ENCODE measurements around the gene FNDC3B.
A peak's percentile ranks its signal among the peaks of the same experiment; 100 is the strongest.

Gene FNDC3B

DNA sequence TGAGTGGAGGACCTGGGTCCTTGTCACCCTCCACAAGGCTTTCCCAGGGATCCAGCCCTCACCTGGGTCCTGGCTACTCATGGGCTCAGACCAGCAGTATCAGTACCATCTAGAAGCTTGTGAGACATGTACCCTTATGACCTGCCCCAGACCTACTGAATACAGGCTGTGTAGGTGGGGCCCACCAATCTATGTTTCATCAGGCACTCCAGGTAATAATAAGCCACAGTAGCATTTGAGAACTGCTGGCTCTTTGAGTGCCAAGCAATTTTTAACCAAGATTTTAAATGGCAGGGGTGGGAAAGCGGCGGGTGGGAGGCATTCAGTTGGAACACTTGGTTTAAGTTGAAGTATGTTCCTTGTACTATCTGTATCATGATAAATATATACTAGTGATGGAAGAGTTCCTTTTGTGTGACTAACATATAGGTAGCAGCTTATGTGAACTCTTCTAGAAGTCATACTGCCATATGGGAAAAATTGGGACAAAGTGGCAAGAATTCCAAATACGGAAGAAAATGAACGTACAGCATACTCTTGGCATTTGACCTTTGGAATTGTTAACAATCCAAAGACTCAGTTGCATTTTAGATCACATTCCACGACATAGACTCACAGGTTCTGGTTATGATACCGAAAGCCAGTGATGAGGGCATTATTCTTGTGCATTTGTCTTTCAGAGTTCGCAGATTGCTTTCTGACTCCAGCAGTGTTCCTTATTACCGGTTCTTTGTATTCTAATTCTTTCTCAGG, 218.4 kb downstream of the FNDC3B start:
- DNase-seq, result no peak

DNA sequence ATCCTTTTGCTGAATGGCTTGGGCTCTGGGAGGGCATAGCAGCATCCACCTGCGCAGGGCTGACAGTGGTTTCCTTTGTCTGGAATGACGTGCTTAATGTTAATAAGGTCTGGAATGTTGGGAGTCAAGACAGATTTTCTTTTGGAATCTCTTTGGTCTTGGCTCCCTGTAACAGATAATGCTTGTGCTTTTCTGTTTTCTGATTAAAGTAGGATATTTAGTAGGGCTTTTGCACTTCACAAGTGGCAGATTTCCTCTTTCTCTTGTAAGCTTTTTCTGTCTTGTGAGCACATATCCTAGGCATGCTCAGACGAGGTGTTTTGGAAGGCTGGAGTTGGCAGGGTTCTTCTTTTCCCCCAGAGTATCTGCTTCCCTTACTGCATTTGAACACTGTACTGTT, 219.2 kb downstream of the FNDC3B start:
- DNase-seq, result no peak

DNA sequence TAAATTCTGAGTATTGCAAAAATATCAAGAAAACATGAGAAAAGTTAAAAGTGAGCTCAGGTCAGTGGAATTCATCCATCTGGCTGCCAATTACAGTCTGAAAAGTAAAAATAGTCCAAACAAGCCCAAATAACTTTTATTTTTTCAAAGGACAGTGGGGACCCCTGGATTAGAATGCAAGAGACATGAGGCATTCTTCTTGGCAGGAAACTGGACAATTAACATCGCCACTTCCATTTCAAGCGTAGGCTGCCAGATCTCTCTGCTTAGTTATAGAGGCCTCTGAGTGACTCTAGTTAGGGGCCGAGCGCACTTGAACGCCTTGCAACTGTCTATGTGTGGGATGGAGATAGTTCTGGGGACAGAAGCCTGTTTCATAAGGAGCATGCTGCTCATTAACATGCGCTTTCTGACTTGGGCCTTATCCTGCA, 219.7 kb downstream of the FNDC3B start:
- DNase-seq, result peak in 4 of 51 donors; percentile 2 to 18 (median 12)

DNA sequence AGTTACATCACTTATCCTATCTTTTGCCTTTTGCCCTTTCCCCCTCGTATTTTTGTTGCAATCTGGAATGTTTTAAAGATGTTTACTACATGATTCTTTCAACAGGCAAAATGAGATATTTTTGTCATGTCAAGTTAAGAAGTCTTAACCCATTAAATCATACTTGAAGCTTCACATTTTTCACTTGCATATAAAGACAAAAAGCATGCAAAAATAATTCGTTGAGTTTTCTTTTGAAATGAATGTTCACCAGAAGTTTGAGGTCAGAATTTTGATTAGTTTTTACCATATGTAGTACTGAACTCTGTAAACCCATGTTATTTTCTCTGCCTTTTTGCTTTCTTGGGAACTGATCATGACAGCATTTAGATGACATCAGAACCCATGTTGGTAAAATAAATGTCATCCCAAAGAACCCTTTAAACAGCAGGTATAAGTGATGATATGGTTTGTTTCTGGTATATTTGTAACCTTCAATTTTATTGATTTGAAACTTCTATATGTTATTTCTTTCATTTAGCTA, 220.4 kb downstream of the FNDC3B start:
- no peak for DNase-seq

DNA sequence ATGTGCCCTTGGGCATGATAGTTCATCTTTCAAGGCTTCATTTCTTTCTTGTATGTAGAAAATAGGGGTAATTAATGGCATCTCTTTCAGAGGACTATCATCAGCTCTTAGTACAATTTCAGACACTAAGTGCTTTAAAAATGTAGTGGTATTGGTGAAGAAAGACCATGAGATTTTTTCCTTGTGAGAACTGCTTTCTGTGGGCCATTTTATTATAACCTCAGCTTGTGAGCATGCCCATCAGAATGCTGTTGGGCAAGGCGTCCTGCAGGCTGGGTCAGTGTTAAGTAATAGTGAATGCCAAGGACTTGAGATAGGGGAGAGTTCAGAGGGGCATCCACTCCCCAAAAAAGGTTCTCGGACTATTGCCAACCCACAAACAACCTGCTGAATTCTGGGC, 221.0 kb downstream of the FNDC3B start:
- DNase-seq, result no peak

DNA sequence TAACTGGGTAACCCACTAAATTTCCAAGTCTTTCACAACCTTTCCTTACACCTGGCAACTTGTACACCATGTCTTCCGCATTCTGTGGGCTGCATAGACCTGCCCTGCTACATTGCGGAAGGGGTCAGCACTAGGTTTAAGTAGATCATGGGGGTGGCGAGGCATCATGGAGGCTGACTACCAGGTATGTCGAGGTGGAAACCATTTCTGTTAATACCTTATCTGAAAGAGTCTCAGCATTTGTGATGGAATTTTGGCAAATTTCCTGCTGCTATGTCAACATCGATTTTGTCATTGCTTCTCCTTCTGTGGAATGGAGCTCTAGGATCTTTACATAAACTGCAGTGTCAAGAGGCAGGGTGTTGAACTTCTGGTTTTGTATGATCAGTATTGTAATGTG, 221.7 kb downstream of the FNDC3B start:
- DNase-seq, result no peak

DNA sequence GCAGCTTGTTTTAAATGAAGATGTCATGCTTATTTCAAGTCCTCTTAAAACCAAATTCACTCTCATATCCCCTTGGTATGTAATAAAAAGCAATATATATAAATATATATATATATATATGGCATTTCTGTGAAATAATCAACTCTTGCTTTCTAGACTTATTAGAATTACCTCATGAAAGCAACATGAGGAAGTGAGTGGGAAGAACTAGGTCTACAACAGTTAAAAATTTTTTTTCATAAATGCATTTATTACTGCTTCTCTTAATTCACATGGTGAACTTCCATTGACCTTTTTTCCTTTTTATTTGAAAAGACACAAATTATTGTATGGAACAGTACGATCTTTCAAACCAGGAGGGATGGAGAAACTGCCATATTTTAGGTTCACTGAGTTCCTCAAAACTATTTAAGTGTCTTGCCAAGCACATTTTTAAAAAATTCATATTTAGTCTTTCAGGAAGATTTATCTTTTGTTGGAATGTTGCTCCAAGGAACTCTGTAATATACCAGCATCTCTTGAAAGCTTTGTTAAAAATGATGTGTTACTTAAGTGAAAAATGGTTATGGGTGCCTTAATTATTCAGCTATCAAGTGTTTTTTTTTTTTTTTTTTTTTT, 223.7 kb downstream of the FNDC3B start:
- no peak for DNase-seq

DNA sequence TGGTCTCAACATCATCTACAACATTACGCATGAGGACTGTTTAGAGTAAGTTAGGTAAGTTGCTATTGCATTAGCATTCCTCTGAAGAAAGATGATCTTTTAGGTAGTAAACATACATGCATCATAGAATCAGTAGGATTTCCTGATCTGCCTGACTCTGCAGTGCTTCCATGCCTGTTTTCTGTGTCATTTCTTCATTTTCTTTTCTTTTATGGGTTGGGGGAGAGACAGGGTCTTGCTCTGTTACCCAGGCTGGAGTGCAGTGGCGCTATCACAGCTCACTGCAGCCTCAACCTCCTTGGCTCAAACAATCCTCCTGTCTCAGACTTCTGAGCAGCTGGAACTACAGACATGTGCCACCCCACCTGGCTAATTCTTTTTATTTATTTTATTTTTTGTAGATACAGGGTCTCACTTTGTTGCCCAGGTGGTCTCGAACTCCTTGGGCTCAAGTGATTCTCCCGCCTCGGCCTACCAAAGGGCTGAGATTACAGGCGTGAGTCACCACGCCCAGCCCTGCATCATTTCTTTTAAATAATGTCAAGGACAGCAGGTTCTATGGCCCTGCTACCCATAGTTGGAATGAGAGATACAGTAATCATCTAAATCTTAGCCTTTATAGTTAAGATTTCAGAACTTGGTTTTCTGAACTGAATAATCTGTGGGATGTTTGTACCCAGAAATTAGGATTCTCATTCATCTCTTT, 224.6 kb downstream of the FNDC3B start:
- DNase-seq, result no peak

DNA sequence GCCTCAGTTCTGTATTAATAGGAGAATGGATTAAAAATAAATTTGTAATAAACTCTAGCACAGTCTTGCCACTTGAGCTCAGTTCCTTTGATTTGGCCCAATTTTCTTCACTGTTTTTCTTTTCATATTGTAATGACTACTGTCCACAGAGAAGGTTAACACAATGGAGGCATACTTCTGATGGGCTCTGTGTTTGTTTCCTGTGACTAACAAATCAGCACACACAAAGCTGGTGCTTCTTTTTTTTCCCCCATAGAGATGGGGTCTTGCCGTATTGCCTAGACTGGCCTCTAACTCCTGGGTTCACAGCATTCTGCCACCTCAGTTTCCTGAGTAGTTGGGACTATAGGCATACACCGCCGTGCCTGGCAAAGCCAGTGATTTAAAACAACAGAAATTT, 226.7 kb downstream of the FNDC3B start:
- DNase-seq, result no peak

DNA sequence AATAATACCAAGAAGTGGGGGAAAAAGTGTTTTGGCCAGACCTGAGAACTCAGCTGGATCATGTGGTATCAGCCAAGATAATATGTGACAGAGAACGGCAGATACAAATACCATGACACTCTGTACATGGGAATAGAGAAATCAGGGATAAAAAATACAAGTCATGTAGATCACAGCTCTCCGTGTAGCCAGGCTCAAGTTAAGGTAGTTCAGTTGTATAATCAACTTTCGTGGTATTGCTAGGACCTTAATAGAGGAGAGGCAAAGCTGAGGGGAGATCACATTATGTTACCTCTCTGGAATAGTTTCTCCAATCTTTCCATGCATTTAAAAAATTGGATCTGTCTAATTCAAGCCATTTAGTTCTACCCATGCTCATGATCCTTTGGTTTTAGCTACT, 229.0 kb downstream of the FNDC3B start:
- no peak for DNase-seq

DNA sequence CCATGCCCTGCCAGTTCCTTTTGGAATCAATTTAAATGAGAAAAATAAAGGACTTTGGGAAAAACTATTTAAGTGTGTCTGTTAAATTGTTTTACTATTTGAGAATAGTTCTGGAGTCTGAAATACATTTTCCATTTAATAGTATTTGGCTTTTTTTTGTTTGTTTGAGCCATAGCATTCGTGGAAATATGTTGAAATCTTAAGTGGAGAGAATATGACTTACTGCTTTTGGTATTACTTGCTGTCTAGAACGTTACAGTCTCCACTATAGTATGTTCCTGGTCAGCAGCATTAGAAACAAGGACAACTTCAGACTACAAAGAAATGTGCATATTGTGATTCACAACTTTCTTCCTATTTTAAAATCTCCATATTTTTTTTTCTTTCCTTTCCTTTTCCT, 229.5 kb downstream of the FNDC3B start:
- no peak for DNase-seq

DNA sequence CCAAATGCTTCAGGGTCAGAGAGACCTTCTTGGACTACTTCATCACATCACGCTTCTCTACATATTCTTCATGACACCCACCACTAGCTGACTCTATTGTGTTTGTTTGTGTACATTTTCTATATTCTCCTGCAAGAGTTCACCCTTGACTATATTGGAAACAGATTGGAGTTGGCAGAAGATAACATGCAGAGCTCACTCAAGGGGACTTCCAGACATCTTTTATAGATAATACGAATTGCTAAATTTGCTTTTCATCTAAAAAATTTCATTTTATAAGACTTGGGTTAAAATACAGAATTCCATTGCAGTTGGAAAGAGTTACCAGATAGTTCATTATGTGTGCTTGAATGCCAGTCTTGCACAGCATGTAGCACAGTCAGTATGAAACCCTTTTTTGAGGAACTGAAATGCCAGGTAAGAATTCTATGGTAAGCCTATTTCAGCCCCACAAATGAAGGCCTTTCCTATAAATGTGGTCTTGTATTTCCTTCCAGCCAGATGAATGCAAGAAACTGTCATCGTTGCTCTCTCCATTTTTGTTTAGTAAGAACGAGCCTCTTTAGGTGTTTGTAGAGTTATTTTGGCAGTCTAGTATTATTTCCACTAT, 231.3 kb downstream of the FNDC3B start:
- DNase-seq, result no peak

DNA sequence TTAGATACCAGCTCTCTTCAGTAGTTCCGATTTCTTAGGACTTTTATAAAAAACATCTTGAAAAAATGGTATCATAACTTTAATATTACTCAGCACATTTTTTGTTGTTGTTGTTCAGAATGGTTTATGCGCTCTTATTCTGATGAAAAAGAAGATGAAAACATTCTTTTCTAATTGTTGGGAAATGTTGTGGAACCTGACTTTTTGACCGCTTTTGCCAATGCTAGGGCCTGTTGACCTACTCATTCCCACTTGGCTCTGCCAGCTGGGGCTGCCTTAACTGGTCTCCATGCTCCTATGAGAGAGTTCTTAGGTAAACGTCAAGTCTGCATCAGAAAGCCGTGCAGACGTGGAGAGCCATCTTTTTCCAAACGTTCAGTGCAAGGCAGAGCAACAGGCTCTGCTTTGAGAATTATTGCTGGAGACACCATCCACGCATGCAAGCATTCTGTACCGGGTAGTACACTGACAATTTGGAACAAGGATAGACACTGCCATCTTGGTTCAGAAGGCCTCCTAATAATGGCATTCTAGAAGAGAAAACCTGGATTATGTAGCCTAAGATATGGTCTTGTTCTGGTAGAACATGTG, 232.1 kb downstream of the FNDC3B start:
- no peak for DNase-seq

DNA sequence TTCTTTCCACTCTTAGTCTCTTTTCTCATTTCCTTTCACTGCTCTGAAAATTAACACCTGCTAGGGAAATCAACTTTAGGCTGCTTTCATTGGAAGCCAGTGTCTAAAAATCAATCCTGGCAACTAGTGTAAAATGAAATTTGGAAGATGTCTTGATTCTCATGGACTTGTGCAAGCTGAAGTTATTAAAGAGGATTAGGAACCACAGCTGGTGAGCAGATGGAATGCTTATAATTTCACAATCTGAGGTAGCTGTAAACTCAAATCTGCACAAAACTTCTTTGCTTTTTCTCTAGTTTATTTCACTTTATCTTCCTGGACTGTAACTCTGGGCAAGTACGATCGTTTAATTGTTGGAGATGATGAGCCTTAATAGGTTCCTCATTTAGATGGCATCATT, 233.3 kb downstream of the FNDC3B start:
- DNase-seq, result no peak

DNA sequence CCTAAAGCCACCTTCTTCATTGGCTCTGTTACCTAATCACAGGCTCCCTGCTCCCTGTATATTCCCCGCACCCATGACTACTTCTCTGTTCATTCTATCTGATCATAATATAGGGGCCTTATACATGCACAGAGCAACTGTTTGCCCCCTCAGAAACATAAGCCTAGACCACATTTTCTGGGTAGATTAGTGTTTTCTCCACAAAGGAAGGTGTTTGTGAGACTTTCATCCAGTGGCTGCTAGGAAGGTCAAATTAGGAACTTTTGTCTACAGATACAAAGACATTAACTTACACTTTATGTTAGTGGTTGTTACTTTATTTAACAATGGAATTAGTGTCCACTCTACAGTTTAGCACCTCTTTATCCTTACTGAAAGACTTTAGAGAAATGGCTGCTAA, 234.0 kb downstream of the FNDC3B start:
- no peak for DNase-seq

DNA sequence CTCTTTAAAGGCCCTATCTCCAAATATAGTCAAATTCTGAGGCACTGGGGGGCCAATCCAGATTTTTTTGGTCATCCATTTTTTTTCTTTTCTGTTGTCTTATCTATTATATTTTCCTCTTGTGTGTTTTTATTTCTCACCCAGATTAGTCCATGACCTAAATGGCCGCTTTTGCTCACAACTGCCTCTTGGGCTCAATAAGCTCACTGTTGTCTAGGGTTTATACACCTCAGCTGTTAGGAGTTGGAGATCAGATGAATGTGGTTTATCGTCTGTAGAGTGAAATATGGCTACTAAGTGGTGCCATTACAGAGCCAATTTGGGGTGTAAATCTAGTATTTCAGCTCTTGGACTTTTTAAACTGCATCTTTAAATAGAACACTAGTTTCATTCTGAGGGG, 235.5 kb downstream of the FNDC3B start:
- no peak for DNase-seq

DNA sequence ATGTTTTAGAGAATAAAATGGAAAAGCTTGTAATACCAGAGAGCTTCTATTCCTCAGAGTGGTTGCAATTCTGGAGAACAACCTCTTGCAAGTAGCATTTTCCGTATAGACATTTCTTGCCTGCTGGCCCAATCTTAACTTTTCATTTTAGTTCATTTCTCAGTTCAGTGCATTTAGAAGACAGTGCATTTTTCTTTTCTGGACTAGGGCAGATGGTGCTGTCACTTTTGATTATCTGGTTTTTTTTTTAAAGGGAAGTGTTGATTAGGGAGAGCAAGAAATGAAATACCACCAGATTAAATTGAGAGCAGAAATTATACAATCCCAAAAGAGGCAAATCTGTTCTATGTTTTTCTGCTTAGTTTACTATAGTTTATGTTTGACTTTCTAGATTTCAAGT, 236.2 kb downstream of the FNDC3B start:
- DNase-seq, result no peak

DNA sequence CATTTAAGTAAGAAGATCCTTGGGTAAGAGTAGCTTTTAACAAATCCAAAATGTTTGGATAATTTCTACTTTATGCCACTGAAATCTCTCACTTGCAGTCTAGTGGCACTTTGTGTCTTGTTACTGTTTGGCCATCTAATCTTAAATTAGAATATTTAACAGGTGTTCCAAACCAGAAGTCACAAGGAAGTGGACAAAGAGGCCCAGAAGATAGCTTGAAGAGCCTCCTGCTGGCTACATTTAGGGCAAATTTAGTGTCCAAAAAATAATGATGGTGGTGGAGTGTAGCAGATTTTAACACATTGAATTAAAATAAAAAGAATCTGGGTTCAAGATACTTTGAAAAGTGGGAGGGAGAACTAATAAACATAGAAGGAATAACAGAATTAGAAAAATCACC, 236.7 kb downstream of the FNDC3B start:
- no peak for DNase-seq

DNA sequence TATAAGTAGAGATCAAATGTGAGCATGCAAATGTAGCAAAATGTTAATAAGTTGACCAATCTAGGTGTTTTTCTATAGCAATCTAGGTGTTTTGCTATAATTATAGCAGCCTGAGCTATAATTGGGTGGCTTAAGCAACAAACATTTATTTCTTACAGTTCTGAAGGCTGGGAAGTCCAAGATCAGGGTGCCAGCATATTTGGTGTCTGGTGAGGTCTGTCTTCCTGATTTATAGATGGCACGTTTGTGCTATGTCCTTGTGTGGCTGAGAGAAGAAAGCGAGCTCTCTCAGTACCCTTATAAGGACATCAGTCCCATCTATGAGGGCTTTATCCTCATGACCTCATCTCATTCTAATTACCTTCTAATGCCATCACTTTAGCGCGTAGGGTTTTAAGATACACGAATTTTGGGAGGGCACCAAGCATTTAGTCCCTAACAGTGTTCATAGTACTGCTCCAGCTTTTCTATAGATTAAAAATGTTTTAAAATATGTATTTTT, 237.8 kb downstream of the FNDC3B start:
- no peak for DNase-seq

DNA sequence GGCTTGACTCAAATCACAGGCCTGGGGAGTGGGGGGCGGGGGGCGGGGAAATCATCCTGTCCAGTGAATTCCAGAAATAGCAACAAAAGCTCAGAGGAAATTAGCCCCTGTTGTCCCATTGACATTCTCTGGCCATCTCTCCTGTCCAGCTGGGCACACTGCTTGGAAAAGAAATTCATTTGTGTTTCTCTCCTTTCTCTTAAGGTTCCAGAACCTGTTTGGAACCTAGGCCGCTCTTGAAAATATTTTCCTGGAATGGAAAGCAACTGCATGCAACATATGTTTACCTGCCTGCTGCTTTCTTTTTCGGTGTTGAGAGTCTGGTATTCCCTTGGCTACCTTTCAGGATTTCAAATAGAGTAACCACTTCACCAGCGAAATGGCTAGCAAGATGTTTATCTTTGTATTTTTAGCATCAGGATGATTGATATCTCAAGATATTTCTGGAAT, 239.8 kb downstream of the FNDC3B start:
- no peak for DNase-seq

DNA sequence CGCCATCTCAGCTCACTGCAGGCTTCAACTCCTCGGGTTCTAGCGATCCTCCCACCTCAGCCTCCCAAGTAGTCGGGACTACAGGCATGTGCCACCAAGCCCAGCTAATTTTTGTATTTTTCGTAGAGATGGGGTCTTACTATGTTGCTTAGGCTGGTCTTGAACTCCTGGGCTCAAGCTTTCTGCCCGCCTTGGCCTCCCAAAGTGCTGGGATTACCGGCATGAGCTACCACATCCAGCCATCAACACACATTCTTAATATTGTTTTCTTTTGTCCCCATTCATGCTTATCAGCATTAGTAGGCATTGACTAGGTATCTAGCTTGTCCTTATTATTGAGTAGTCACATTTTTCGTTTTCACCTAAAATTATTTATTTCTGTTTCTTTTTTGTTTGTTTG, 240.6 kb downstream of the FNDC3B start:
- DNase-seq, result no peak
